ENCODE data around the gene NMRK1. TPM values are rescaled to one million over a fixed set of nuclear protein-coding genes. Genes with fewer than 3 reads are reported as not detected.

The NMRK1 gene
- total and polyA plus RNA-seq, 2 of the 13 experiments (the other 11 are each of a cell fraction or from before 2014, with no cell fraction given): 9.1 to 12.9 TPM

GRCh38 chr9:75087289-75087823 lies 599 bp downstream of the NMRK1 start (continued):
- no peak for TF ChIP-seq CAMTA2 (CRISPR knock-in tag; IDR thresholded peaks at IDR 0.05; ENCODE audit: borderline replicate concordance)
- TF ChIP-seq FOSL2 (CRISPR knock-in tag; IDR thresholded peaks at IDR 0.05): no peak
- no peak for TF ChIP-seq NR2F1 (CRISPR knock-in tag; IDR thresholded peaks at IDR 0.05)
- no peak for TF ChIP-seq ZNF589 (CRISPR knock-in tag; conservative IDR thresholded peaks at IDR 0.05)
- TF ChIP-seq ZNF275 (CRISPR knock-in tag; IDR thresholded peaks at IDR 0.05; ENCODE audit: borderline replicate concordance): no peak
- TF ChIP-seq ZNF556 (CRISPR knock-in tag; IDR thresholded peaks at IDR 0.05; ENCODE audit: borderline replicate concordance): peak; percentile 100
- TF ChIP-seq ZNF501 (CRISPR knock-in tag; IDR thresholded peaks at IDR 0.05): peak; percentile 23; the same call in 1 of the 2 replicates
- TF ChIP-seq PPARG (CRISPR knock-in tag; conservative IDR thresholded peaks at IDR 0.05): no peak
- no peak for TF ChIP-seq HOXA7 (CRISPR knock-in tag; IDR thresholded peaks at IDR 0.05)
- TF ChIP-seq NFYC (CRISPR knock-in tag; IDR thresholded peaks at IDR 0.05): no peak
- no peak for TF ChIP-seq PTBP1 (IDR thresholded peaks at IDR 0.05; ENCODE audit: low read depth, low read length, poor library complexity, severe bottlenecking)
- no peak for TF ChIP-seq SKIL (CRISPR knock-in tag; IDR thresholded peaks at IDR 0.05; ENCODE audit: borderline replicate concordance)
- TF ChIP-seq ZNF33B (CRISPR knock-in tag; IDR thresholded peaks at IDR 0.05): no peak
- no peak for TF ChIP-seq SKI (IDR thresholded peaks at IDR 0.05; ENCODE audit: partially characterized antibody)
- no peak for TF ChIP-seq FUBP1 (CRISPR knock-in tag; IDR thresholded peaks at IDR 0.05; ENCODE audit: borderline replicate concordance)
- TF ChIP-seq ZBTB46 (CRISPR knock-in tag; IDR thresholded peaks at IDR 0.05; ENCODE audit: borderline replicate concordance): no peak
- TF ChIP-seq ZMYM4 (CRISPR knock-in tag; IDR thresholded peaks at IDR 0.05): no peak
- no peak for TF ChIP-seq ZNF513 (CRISPR knock-in tag; conservative IDR thresholded peaks at IDR 0.05)
- peak; percentile 53; the same call in 1 of the 2 replicates for TF ChIP-seq ZNF232 (CRISPR knock-in tag; IDR thresholded peaks at IDR 0.05; ENCODE audit: borderline replicate concordance)
- no peak for TF ChIP-seq ZNF672 (CRISPR knock-in tag; IDR thresholded peaks at IDR 0.05)
- TF ChIP-seq TMF1 (CRISPR knock-in tag; IDR thresholded peaks at IDR 0.05; ENCODE audit: low read depth): no peak

Measured in HepG2 (cell line).